ENCODE results near the gene MYO7B.

GRCh38 chr2:127646487-127647241 is 111.2 kb downstream of the MYO7B start:
- TF ChIP-seq CTCF (IDR thresholded peaks at IDR 0.05) (no peak), POLR2AphosphoS5 (IDR thresholded peaks at IDR 0.05) (no peak)

All from upper lobe of left lung (tissue), 4 donors.